Nephron (organoid): ENCODE data around the gene TNFSF10.
"Not testable (repeated sequence)": the region's sequence is repeated elsewhere in the genome, so short reads cannot be mapped to it uniquely, and the experiment has no call there.

Source experiments
- H3K27ac Mint-ChIP-seq, 3 experiments: 2 replicates each; pipeline ENCODE4 v1.8.0; 2020; ENCODE audit warnings: mixed read lengths in 3 of 3, mild to moderate bottlenecking in 2 of 3, moderate library complexity in 1 of 3
- H3K27me3 Mint-ChIP-seq: 2 replicates; pipeline ENCODE4 v1.8.0; 2021; ENCODE audit warnings: low read depth, mild to moderate bottlenecking, moderate library complexity, mixed read lengths
- H3K36me3 Mint-ChIP-seq: 2 replicates; pipeline ENCODE4 v1.8.0; 2020; ENCODE audit warnings: low read depth, mixed read lengths
- H3K4me1 Mint-ChIP-seq: 2 replicates; pipeline ENCODE4 v1.8.0; 2020; ENCODE audit warnings: mixed read lengths
- H3K4me3 Mint-ChIP-seq, 3 experiments: 2 replicates each; pipeline ENCODE4 v1.8.0; 2020; ENCODE audit warnings: mild to moderate bottlenecking in 3 of 3, mixed read lengths in 3 of 3, moderate library complexity in 2 of 3
- H3K9me3 Mint-ChIP-seq: 2 replicates; pipeline ENCODE4 v1.8.0; 2020; ENCODE audit warnings: mixed read lengths
- CTCF ChIP-seq, 3 experiments: fragments of 200-600 bp; sonication (generic); IDR thresholded peaks; one replicate each; pipeline ENCODE4 v1.5.0; 2021; ENCODE audit warnings: antibody characterized with exemption in 3 of 3; ENCODE audit not compliant: unreplicated experiment in 3 of 3

TNFSF10 gene

GRCh38 chr3:172522871-172523818, at the start of gene TNFSF10:
TNFSF10 (minus strand) TSS chr3:172523430; CDS start chr3:172523384, 46 bp downstream.
- Mint-ChIP-seq H3K4me1 (peaks cover 7% of the 10 kb centered on the region), H3K9me3 (no peaks in the 10 kb centered on the region), H3K36me3 (no peaks in the 10 kb centered on the region), H3K27ac (peak within 1 kb of the TSS in 2 of 3 experiments; percentile 28 to 31), H3K4me3 (peak within 1 kb of the TSS; percentile 5 to 39 (median 28)), H3K27me3 (no peaks in the 10 kb centered on the region)
- TF ChIP-seq CTCF (IDR thresholded peaks at IDR 0.05; ENCODE audit: unreplicated experiment in 3 of 3): no peak

- H3K9me3 Mint-ChIP-seq: peaks cover 21% of the 10 kb centered on the region
- H3K27ac Mint-ChIP-seq: no peak overlapping the region
- H3K27me3 Mint-ChIP-seq: no peaks in the 10 kb centered on the region
- TF ChIP-seq CTCF (IDR thresholded peaks at IDR 0.05; ENCODE audit: unreplicated experiment in 3 of 3): no peak
- H3K36me3 Mint-ChIP-seq: no peaks in the 10 kb centered on the region
- H3K4me1 Mint-ChIP-seq: no peaks in the 10 kb centered on the region
- no peak overlapping the region for H3K4me3 Mint-ChIP-seq
Measured at GRCh38 chr3:172569128-172570008, 46.1 kb upstream of the TNFSF10 start.

DNA sequence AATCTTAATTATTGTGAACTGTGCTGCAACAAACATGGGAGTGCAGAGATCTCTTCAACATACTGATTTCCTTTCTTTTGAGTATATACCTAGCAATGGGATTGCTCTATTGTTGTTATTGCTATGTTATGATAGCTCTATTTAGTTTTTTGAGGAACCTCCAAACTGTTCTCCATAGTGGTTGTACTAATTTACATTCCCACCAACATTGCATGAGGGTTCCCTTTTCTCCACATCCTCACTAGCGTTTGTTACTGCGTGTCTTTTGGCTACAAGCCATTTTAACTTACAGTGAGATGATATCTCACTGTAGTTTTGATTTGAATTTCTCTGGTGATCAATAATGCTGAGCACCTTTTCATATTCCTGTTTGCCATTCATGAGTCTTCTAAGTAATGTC, 45.5 kb upstream of the TNFSF10 start:
- TF ChIP-seq CTCF (IDR thresholded peaks at IDR 0.05; ENCODE audit: unreplicated experiment in 3 of 3): no peak
- Mint-ChIP-seq H3K4me1 (peaks cover 5% of the 10 kb centered on the region), H3K4me3 (no peak overlapping the region), H3K9me3 (peaks cover 21% of the 10 kb centered on the region), H3K36me3 (no peaks in the 10 kb centered on the region), H3K27ac (no peak overlapping the region), H3K27me3 (no peaks in the 10 kb centered on the region)

- not testable (repeated sequence) for H3K27ac Mint-ChIP-seq, H3K27me3 Mint-ChIP-seq, H3K36me3 Mint-ChIP-seq, H3K4me3 Mint-ChIP-seq
- Mint-ChIP-seq H3K9me3 (peaks cover 19% of the 10 kb centered on the region), H3K4me1 (peaks cover 18% of the 10 kb centered on the region)
Measured at GRCh38 chr3:172566785-172567184, 43.6 kb upstream of the TNFSF10 start.

DNA sequence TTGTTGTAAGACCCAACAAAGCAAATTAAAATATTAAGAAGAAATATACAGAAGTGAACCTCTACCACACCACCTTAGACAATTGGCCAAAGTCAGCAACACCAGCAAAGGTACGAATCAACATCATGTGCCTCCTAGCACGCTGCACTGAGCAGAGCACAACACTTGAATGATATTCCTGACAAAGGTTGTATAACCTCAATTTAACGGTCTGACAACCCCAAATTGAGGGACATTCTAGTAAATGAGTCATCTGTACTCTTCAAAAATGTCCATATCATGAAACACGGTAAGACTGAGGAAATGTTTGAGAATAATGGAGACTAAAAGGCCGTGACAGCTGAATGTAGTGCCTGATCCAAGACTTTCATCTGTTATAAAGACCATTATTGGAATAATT, 41.3 kb upstream of the TNFSF10 start:
- Mint-ChIP-seq H3K4me1 (peaks cover 20% of the 10 kb centered on the region), H3K9me3 (peaks cover 14% of the 10 kb centered on the region), H3K36me3 (no peaks in the 10 kb centered on the region), H3K27ac (peak overlapping the region in 2 of 3 experiments; percentile 35 to 56), H3K27me3 (no peaks in the 10 kb centered on the region), H3K4me3 (no peak overlapping the region)
- no peak for TF ChIP-seq CTCF (IDR thresholded peaks at IDR 0.05; ENCODE audit: unreplicated experiment in 3 of 3)
